Psoas muscle (tissue), 8 donors: ENCODE data around the gene KCNS3. TPM values are rescaled to one million over a fixed set of nuclear protein-coding genes. Genes with fewer than 3 reads are reported as not detected.

ENCODE experiments used
- ATAC-seq, 4 donors: fragments of 200-7000 bp; cut with Tn5 transposase; one replicate each; pipeline ENCODE4 v1.9.1; 2020; ENCODE audit warnings: moderate library complexity in 3 of 4, mild to moderate bottlenecking in 2 of 4
- DNase-seq, 2 donors: peaks; one replicate each; pipeline ENCODE4 v3.0.0-alpha.2; 2020
- H3K27ac ChIP-seq: fragments of 200-600 bp; one replicate; pipeline ENCODE4 v1.8.0; 2022
- H3K27me3 ChIP-seq, 3 donors: fragments of 200-600 bp in 1 of 3; one replicate each; pipeline versions ENCODE4 v1.6.1 to v1.8.0; 2013 to 2022; ENCODE audit warnings: low read length in 2 of 3, mild to moderate bottlenecking in 2 of 3, moderate library complexity in 1 of 3; ENCODE audit not compliant: insufficient read depth in 3 of 3
- H3K36me3 ChIP-seq, 2 donors: fragments of 200-600 bp in 1 of 2; one replicate each; pipeline versions ENCODE4 v1.6.1 to v1.8.0; 2013 to 2022; ENCODE audit warnings: low read depth in 1 of 2, mild to moderate bottlenecking in 1 of 2, moderate library complexity in 1 of 2; ENCODE audit not compliant: insufficient read depth in 1 of 2
- H3K4me1 ChIP-seq: fragments of 200-600 bp; one replicate; pipeline ENCODE4 v1.8.0; 2022
- H3K4me3 ChIP-seq: fragments of 200-600 bp; one replicate; pipeline ENCODE4 v1.8.0; 2022; ENCODE audit warnings: mild to moderate bottlenecking
- H3K9me3 ChIP-seq: fragments of 200-600 bp; one replicate; pipeline ENCODE4 v1.8.0; 2022
- WGBS, 3 donors: extraction: QIAGEN DNeasy Blood & Tissue Kit; methylation state at CpG; one replicate each; pipeline versions ENCODE4 v1.1.6 to v1.1.7; 2013; 5-methylcytosine and 5-hydroxymethylcytosine counted together
- intact Hi-C, 2 donors: fragments of 100-400 bp; cut with DNase I; formaldehyde crosslinking; loops; one replicate each; pipeline versions ENCODE4 v1.11.0 to v1.14.2; 2022
- polyA plus RNA-seq, 3 donors: library from polyadenylated mRNA; stranded (reverse); fragments of 200-250 nt; gene quantifications; one replicate each; pipeline ENCODE4 v1.2.3, GENCODE V29; 2013
- total RNA-seq, 4 donors: library from RNA; stranded (reverse); fragmentation: NEBNext Ultra II Directional in 2 of 4; extraction: Animal tissue kit (Norgen Biotek cat#: 25700) in 2 of 4; gene quantifications; one replicate each; pipeline versions ENCODE4 v1.2.1 to v1.2.4, GENCODE V29; 2021 to 2023
- TF ChIP-seq, protein P1 (sequence below): fragments of 200-600 bp; IDR thresholded peaks from one replicate; pipeline ENCODE4 v1.8.0; 2022; ENCODE audit warnings: antibody characterized with exemption
- donor health status: healthy with polysubstance abuse.
- donor health status: DM: no; HTN: no; CAD: no; lungs with moderate emphysema.
- donor health status: Bipolar disorder and iron deficiency.
- donor health status: healthy.
- donor health status: DM: yes; HTN: yes; CAD: no.
- donor health status: DM: no; HTN: no; CAD: no.
- donor health status: DM: no; HTN: no; CAD: no.
- donor health status: DM: yes; HTN: yes; CAD: no.

The KCNS3 gene
- total and polyA plus RNA-seq, 7 donors, result 3.6 to 29.2 (median 12.1) TPM

GRCh38 chr2:17971531-17972125, 93.2 kb downstream of the KCNS3 start:
- H3K9me3 ChIP-seq, result no peaks in the 10 kb centered on the region
- H3K4me3 ChIP-seq, result no peak overlapping the region
- no peaks in the 10 kb centered on the region for H3K36me3 ChIP-seq
- TF ChIP-seq, protein P1, sequence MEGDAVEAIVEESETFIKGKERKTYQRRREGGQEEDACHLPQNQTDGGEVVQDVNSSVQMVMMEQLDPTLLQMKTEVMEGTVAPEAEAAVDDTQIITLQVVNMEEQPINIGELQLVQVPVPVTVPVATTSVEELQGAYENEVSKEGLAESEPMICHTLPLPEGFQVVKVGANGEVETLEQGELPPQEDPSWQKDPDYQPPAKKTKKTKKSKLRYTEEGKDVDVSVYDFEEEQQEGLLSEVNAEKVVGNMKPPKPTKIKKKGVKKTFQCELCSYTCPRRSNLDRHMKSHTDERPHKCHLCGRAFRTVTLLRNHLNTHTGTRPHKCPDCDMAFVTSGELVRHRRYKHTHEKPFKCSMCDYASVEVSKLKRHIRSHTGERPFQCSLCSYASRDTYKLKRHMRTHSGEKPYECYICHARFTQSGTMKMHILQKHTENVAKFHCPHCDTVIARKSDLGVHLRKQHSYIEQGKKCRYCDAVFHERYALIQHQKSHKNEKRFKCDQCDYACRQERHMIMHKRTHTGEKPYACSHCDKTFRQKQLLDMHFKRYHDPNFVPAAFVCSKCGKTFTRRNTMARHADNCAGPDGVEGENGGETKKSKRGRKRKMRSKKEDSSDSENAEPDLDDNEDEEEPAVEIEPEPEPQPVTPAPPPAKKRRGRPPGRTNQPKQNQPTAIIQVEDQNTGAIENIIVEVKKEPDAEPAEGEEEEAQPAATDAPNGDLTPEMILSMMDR, result no peak
- ATAC-seq, result no peak
- no peak for DNase-seq
- no peak overlapping the region for H3K27ac ChIP-seq
- H3K27me3 ChIP-seq, result no peaks in the 10 kb centered on the region
- 92 to 95% (median 94%) methylated on average over 3 of the region's 3 CpGs for WGBS, 3 donors
- intact Hi-C loops, result loop anchor here (10.0 kb wide), 2 partner anchors 97 to 183 kb away; partner anchors contain the start of gene KCNS3 (in 1 of the 2)
- H3K4me1 ChIP-seq, result peaks cover 8% of the 10 kb centered on the region

GRCh38 chr2:17972991-17973390, 94.5 kb downstream of the KCNS3 start:
- intact Hi-C loops, result loop anchor here (10.0 kb wide), 2 partner anchors 98 to 182 kb away; partner anchors contain the start of gene KCNS3 (in 1 of the 2)

DNA sequence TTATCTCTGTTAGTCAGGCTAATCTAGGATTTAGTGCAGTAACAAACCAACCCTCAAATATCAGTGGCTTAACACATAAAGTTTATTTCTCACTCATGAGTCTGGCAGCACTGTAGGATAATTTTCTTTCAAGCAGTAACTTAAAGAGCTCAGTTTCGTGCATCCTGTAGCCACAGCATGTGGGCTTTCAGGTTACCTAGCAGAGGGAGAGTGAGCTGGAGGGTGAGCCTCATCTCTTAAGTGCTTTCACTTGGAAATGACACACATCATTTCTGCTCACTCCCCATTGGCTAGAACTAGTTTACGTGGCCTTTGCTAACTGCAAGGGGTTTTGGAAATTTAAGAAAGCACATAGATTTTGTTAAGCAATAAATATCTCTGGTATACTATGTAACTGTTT, 96.9 kb downstream of the KCNS3 start:
- no peak for ATAC-seq
- Histone ChIP-seq H3K36me3 (no peaks in the 10 kb centered on the region), H3K9me3 (no peaks in the 10 kb centered on the region), H3K4me1 (peaks cover 20% of the 10 kb centered on the region), H3K27ac (no peak overlapping the region), H3K27me3 (no peaks in the 10 kb centered on the region), H3K4me3 (no peak overlapping the region)
- DNase-seq, result no peak
- WGBS, 3 donors, result 79 to 91% (median 88%) methylated on average over 2 of the region's 2 CpGs
- TF ChIP-seq, protein P1, result no peak
- intact Hi-C loops, result loop anchor here (5.0 to 10.0 kb wide), 4 partner anchors 72 to 179 kb away; partner anchors contain the start of gene KCNS3 (in 2 of the 2)

More at GRCh38 chr2:17972991-17973390, 94.5 kb downstream of the KCNS3 start:
- Histone ChIP-seq H3K9me3 (no peaks in the 10 kb centered on the region), H3K27me3 (no peaks in the 10 kb centered on the region), H3K36me3 (no peaks in the 10 kb centered on the region), H3K4me1 (peaks cover 17% of the 10 kb centered on the region), H3K27ac (no peak overlapping the region), H3K4me3 (no peak overlapping the region)
- ATAC-seq (no peak), DNase-seq (no peak)
- TF ChIP-seq, protein P1, result no peak
- 83 to 92% (median 91%) methylated on average over 3 of the region's 3 CpGs for WGBS, 3 donors

GRCh38 chr2:17976871-17977746, 98.6 kb downstream of the KCNS3 start:
- H3K27me3 ChIP-seq, result no peaks in the 10 kb centered on the region
- ATAC-seq (peak; percentile 95 to 97 (median 96)), DNase-seq (peak; percentile 38 to 78)
- peaks cover 20% of the 10 kb centered on the region for H3K4me1 ChIP-seq
- no peaks in the 10 kb centered on the region for H3K9me3 ChIP-seq
- peak overlapping the region; percentile 49 for H3K4me3 ChIP-seq
- 15 to 30% (median 19%) methylated on average over 6 of the region's 6 CpGs for WGBS, 3 donors
- intact Hi-C loops, result loop anchor here (5.0 to 10.0 kb wide), 4 partner anchors 70 to 178 kb away; partner anchors contain the start of gene KCNS3 (in 2 of the 2)
- TF ChIP-seq, protein P1, result no peak
- peak overlapping the region; percentile 85 for H3K27ac ChIP-seq
- H3K36me3 ChIP-seq, result no peaks in the 10 kb centered on the region
